AG04449 (cell line): ENCODE data around the gene GGA2.

Experiments
- CTCF ChIA-PET: fragments of 350-600 bp; formaldehyde crosslinking; extraction: SDS; loops from one replicate; lab custom pipeline; 2021; ENCODE audit warnings: antibody characterized with exemption; lab: Yijun Ruan, JAX
- POLR2A ChIA-PET: fragments of 400-600, 350-600 bp; formaldehyde crosslinking; extraction: SDS; loops from one replicate; lab custom pipeline; 2020; ENCODE audit warnings: antibody characterized with exemption, inconsistent platforms; lab: Yijun Ruan, JAX
- DNase-seq: peaks from one replicate; pipeline ENCODE4 v3.0.0-alpha.2; 2010; ENCODE audit warnings: low read depth, low spot score
- H3K4me3 ChIP-seq: 2 replicates; pipeline ENCODE4 v1.5.1; 2011; ENCODE audit warnings: low read depth, mild to moderate bottlenecking, control low read depth, low read length
- CTCF ChIP-seq: IDR thresholded peaks from one replicate; pipeline ENCODE4 v1.5.1; 2011; ENCODE audit warnings: mild to moderate bottlenecking, moderate library complexity, low read length, control low read depth, inconsistent platforms; ENCODE audit not compliant: insufficient read depth; ENCODE audit errors: missing control alignments

Gene GGA2

DNA sequence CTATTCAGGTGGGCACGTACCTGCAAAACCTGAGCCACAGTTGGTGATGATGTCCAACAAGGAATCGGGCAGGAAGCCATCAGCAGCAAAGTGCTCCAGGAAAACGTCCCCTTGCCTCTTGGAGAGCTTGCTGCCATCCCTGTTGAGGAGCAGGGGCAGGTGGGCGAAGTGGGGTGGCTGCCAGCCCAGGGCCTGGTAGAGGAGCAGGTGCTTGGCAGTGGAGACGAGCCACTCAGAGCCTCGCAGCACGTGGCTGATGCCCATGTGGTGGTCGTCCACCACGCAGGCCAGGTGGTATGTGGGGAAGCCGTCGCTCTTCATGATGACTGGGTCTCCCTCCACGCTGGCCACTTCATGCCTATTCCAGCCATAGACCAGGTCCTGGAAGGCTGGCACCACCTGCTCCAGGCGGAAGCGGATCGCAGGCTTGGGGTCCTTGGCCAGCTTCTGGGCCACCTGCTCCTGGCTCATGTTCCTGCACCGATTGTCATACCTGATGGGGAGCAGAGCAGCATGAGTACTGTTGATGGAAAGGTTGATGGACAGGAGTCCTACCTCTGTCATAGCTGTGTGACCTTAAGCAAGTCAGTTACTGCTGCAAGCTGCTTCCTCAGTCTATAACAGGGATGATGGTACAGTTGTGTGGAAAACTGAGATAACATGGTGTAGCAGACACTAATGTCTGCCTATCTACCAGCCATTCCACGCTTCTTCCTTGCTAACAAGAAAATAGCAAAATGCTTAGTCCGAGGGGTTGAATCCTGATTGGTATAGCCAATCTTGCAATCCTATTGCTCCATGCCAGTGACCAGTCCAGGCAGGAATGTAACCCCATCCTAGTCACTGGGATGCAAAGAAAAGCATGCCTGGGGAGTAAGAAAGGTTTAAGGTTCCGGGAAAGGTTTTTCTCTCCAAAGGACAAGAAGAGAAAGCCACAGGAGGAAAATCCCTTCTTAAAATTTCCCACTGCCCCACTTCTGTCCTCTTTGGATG, 24.9 kb upstream of the GGA2 start:
- ChIA-PET POLR2A (no interaction called here), CTCF (interaction anchor here (1.0 kb wide), 1 partner anchor 19 kb away, joined by 4 read pairs; no protein-coding TSS in a partner anchor)
- DNase-seq, result no peak
- no peak for TF ChIP-seq CTCF
- H3K4me3 ChIP-seq, result no peak overlapping the region

- no peak for TF ChIP-seq CTCF
- H3K4me3 ChIP-seq, result no peak overlapping the region
- no peak for DNase-seq
- ChIA-PET CTCF (interaction anchor here (0.6 to 1.8 kb wide), 2 partner anchors 25 to 97 kb away, joined by 3 to 6 read pairs; partner anchors contain the start of gene UBFD1), POLR2A (no interaction called here)
Measured at GRCh38 chr16:23532448-23532847, 22.2 kb upstream of the GGA2 start.

GRCh38 chr16:23530062-23530461, 19.8 kb upstream of the GGA2 start:
- no peak overlapping the region for H3K4me3 ChIP-seq
- TF ChIP-seq CTCF, result no peak
- POLR2A ChIA-PET, result no interaction called here
- CTCF ChIA-PET, result no interaction called here
- no peak for DNase-seq

- no peak for DNase-seq
- no peak overlapping the region for H3K4me3 ChIP-seq
- no peak for TF ChIP-seq CTCF
- CTCF ChIA-PET, result interaction anchor here (1.7 kb wide), 1 partner anchor 28 kb away, joined by 5 read pairs; the partner anchor contains the start of genes EARS2 and UBFD1
- POLR2A ChIA-PET, result interaction anchor here (0.5 kb wide), 1 partner anchor 105 kb away, joined by 3 read pairs; no protein-coding TSS in a partner anchor
Measured at GRCh38 chr16:23528644-23529310, 18.5 kb upstream of the GGA2 start.

- POLR2A ChIA-PET, result no interaction called here
- no peak overlapping the region for H3K4me3 ChIP-seq
- DNase-seq, result no peak
- no peak for TF ChIP-seq CTCF
- CTCF ChIA-PET, result interaction anchor here (1.7 kb wide), 1 partner anchor 29 kb away, joined by 5 read pairs; the partner anchor contains the start of genes EARS2 and UBFD1
Measured at GRCh38 chr16:23527961-23528643, 17.8 kb upstream of the GGA2 start.
